Dedifferentiated amniotic fluid mesenchymal stem cell (primary cell): Measurements from ENCODE around the gene ASB13.
"Not testable (repeated sequence)": the region's sequence is repeated elsewhere in the genome, so short reads cannot be mapped to it uniquely, and the experiment has no call there.

ENCODE experiments used
- DNase-seq: peaks from one replicate; pipeline ENCODE4 v3.0.0-alpha.2; 2016; ENCODE audit errors: extremely low spot score

Gene ASB13

DNA sequence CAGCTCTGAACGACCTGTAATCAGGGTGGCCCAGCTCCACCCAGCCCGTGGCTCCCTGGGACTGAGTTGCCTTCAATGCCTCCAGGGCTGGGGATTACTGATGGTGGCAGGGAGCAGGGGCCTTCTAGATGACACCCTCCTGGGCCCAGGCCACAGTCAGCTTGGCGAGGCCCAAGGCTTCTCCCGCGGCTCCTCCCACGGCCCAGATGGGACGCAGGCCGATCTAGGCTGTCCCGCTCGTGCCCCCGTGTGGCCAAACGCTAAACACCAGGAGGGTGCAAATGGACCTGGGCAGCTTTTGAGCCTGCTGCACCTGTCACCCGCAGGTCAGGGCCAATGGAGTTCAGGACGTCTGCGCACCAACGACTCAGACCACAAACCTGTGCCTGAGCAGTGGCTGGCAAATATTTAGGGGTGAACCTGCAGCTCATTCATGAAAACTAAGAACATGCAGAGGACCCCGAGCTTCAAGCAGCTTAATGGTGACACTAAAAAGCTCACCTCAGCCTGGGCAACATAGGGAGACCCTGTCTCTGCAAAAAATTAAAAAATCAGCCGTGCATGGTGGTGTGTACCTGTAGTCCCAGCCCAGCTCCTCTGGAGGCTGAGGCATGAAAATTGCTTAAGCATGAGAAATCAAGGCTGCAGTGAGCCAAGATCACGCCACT, 43.2 kb downstream of the ASB13 start:
- peak; percentile 88 for DNase-seq

DNA sequence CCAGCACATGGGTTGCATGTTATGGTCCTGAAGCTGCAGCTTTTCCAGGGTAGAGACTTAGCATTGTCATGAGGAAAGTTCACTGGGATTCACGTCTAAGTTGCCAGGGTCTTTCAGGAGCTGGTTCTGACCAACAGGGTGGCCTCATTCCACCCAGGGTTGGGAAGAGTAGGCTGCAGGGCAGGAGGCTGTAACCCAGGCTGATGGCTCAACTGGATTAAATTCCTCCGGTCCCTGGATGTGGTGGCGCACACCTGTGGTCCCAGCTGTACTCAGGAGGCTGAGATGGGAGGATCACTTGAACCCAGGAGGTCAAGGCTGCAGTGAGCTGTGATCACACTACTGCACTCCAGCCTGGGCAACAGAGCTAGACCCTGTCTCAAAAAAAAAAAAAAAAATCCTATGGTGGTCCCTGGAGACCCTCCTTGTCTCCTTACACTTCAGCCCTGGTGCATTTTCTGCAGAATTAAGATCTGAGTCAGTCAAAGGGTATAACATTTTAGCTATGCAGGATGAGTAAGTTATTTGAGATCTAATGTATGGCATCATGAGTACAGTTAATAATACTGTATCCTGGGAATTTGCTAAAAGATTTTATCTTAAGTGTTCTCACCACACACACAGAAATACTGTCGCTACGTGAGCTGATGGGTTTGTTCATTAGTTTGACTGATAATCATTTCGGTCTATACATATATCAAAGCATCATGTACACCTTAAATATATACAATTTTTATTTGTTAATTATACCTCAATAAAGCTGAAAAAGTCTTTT, 44.0 kb downstream of the ASB13 start:
- no peak for DNase-seq

DNA sequence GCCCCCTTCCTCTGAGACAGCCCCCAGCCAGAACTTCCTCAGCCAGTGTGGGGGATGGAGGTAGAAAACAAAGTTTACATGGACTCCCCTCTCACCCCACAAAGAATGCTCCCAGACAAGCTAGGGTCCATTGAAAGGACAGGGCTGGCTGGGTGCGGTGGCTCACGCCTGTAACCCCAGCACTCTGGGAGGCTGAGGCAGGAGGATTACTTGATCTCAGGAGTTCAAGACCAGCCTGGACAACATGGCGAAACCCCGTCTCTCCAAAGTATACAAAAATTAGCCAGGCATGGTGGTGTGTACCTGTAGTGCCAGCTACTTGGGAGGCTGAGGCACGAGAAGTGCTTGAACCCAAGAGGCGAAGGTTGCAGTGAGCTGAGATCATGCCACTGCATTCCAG, 45.0 kb downstream of the ASB13 start:
- not testable (repeated sequence) for DNase-seq

DNA sequence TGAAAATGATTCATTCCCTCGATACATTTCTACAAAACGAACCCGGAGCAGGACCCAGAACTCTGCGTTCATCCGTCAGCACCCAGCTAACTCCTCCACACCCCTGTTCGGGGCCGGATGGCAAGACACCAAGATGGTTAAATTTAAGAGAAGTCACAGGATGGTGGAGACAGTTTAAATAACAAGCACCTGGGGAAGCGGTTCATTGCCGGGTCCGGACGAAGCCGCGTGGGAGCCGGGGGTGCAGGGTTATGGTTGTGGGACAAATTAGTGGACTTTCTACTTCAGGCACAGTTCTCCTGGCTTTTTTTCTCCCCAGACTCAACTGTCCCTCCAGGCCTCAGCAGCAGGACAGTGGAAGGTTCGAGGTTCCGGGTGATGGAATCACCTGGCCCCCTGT, 45.4 kb downstream of the ASB13 start:
- DNase-seq, result no peak

DNA sequence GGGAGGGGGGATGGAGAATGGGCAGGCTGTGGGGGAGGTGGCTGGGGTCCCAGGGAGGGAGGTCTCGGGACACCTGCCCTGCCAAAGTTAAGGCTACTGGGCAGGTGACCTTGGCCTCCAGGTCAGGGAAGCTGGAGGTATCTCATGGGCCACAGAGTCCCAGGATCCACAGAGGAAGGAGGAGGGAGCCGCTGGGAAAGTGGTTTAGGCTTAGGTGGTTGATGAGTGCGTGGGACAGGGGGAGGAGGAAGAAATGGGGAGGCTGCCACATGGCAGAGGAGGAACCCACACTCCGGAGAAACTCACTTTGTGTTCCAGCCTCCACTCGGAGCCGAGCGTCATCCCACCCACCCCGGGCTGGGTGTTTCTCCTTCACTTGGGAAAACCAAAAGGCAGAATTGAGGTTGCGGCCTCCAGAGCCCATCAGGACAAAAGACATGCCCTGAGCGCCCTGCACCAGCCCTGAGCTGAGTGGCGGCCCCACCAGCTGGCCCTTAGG, 46.1 kb downstream of the ASB13 start:
- no peak for DNase-seq

DNA sequence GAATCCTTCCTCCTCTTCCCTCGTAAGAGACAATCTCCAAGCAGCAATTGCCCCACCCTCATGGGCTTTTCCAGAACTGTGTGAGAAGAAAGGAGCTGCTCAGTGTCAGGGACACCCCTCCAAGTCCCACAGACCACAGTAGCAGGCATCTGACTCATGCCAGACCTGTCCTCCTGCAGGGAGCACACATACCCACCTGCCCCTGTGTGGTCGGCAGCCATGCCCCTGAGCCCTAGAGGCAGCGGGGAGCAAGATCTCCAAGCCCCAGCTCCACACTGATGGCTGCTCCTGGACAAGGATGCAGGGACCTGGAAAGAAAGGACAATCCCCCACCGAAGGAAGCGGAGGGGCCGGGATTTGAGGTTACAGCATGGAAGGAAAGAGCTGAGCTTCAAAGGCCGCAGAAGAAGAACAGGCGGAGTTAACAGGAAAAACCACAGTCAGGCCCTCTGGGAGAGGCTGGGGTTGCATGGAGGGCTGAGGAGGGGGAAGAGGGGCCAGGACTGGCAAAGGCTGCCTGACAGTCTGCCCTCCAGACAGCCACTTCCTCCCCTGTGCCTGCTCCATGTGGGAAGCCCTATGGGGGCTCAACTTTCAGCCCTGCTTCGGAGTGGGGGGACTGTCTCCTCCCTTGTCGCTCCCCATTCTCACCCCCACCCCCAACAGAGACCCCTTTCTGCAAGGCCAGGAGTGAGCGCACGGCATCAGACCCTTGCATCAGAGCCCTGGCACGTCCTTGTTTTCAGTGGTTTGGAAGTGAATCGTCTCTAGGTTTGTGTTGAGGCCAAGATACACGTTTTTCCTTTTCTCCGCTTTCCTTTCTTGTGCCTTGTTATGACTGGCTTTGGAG, 46.8 kb downstream of the ASB13 start:
- no peak for DNase-seq

DNA sequence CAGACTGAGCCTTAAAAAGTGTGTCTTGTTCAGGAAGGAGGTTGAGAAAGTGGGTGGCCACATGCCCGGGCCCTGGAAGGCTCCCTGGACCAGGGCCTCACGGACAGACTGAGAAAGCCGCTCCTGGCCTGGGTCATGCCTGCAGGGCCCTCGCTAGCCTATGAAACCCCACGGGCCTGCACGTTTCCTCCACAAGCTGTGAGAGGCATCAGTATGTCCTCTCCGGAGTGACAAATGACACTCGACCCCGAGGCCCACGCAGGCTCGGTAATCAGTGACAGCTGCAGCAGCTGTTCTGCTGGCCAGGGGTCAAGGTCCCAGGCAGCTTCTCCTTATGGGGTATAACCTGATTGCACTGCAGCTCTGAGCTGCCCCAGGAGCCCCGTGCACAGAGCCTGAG, 47.6 kb downstream of the ASB13 start:
- no peak for DNase-seq

DNA sequence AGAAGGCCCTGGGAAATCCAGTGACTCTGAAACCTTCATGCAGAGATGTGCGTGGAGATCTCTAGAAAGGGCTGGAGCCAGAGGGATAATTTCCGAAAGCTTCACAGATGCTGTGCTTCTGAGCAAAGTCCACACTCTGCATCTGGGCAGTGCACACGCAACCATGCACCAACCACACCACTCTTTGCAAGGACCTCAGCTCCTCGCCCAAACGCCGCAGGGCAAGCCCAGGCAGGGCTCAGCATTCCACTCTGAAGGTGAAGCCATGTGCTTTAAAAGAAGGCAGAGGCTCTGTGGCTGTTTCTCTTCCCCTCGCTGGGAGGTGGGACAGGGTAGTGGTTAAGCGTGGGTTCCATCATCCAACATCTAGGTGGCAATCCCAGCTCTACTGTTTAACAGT, 48.4 kb downstream of the ASB13 start:
- no peak for DNase-seq

DNA sequence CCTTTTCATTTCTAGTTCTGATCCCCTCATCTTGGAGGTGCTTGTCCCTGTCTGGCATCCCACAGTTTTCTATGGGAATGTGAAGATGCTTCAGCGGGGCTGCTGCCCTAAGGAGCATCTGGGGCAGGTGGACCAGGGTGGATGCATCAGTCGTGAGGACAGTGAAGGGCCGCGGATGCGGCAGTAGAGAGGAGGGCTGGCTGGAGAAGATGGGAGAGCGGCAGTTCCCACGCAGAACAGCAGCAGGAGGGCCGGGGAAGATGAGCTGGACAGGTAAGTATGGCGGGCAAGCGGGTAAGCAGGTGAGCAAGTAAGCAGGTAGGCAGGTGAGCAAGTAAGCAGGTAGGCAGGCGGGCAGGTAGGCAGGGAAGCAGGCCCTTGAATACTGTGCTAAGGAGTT, 48.9 kb downstream of the ASB13 start:
- DNase-seq, result no peak

DNA sequence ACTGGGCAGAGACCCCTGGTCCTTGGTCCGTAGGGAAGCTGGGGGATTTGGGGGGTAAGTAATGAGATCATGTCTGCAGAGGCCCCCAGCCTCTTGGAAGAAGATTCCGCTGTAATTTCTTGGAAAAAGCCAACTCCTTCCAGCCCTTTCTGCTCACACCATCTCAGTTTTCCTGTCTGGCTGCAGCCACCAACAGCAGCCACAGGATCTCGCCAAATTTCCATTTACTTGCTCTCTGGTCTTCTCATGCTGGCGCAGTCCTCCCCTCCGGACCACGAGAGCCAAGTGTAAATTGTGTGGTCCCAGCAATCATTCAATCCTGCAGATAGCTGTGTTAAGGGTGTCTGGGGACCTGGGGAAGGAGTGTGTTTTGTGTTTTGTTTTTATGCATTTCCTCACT, 49.6 kb downstream of the ASB13 start:
- DNase-seq, result no peak

DNA sequence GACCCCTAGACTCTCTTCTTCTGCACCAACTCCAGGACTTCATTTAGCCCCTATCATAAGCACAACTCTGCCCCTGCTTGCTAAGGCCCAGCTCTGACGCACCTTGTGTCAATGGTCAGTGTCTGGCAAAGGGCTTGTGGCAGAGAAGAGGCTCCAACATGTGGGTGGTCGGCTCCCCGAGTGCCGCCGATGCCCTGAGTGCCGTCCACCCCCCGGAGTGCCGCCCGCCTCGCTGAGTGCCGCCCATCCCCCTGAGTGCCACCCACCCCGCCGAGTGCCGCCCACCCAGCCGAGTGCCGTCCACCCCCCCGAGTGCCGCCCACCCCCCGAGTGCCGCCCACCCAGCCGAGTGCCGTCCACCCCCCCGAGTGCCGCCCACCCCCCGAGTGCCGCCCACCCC, 50.3 kb downstream of the ASB13 start:
- DNase-seq, result no peak

DNA sequence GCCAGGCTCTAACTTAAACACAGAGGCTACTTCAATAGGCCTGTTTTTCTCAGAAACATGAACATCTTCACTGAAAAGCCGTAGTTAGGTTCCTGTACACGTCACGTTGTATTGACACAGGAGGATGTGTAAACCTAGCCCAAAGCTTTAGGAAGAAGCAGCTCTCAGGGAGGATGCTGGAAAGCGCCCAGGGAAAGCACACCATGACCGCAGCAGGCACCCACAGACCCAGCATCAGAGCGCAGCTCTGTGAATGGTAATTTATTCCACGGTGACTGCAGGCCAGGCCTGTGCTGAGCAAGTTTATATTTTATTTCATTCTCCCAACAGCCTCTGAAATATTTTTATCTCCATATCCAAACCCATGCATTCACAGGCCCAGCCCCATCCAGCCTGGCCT, 51.1 kb downstream of the ASB13 start:
- DNase-seq, result no peak

DNA sequence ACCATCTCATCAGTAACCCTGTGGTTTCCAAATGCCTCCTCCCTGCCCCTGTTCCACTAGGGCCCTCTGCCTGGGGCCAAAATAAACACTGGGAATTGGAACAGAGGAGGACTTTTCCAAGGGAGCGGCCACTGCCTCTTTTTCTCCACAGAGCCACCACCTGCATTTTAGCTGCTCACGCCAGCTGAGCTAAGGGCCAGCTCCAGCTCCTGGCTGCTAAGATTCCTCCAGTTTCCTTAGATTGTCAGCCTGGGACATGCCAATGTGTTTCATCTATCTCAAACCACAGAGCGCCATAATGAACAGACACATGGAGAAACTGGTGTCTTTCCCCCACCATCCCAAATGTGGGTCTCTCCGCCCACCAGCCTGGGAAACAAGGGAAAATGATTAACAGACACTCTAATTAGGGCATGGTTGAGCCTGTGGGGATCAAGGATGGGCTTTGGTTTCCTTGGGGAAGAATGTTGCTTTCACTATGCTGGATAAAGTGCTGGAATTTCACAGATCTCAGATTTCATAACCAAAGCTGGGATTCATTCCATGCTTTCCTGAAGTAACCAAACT, 52.2 kb downstream of the ASB13 start:
- DNase-seq, result peak; percentile 56

DNA sequence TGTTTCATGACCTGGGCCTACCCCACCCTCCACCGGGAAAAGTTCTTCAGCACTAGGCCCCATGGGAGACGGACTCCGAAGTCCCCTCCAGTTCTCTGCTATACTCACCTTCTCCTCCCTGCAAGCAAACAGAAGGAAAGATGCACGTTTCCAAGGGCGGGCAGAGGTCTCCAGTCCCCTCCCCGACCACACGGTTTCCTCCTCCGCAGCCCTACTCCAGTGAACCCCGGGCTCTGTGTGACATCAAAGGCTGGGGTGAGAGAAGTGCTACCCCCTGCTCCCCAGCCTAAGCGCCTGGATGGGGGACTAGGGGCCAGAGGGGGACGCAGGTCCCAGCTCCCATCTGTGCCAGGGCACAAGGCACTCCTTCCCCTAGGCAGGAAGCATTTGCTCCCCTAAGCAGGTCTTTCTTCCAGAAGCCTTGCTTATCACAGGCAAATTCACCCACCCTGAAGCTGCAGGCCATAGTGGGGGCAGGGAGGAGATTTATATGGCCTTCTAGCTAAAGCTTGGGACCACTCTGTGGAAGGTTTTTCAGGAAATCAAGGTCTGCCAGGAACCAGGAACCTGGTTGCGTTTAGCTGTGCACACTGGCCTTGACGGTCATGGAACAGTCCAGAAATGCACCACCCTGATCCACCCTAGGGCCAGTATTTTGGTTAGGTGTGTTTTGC, 52.8 kb downstream of the ASB13 start:
- no peak for DNase-seq

DNA sequence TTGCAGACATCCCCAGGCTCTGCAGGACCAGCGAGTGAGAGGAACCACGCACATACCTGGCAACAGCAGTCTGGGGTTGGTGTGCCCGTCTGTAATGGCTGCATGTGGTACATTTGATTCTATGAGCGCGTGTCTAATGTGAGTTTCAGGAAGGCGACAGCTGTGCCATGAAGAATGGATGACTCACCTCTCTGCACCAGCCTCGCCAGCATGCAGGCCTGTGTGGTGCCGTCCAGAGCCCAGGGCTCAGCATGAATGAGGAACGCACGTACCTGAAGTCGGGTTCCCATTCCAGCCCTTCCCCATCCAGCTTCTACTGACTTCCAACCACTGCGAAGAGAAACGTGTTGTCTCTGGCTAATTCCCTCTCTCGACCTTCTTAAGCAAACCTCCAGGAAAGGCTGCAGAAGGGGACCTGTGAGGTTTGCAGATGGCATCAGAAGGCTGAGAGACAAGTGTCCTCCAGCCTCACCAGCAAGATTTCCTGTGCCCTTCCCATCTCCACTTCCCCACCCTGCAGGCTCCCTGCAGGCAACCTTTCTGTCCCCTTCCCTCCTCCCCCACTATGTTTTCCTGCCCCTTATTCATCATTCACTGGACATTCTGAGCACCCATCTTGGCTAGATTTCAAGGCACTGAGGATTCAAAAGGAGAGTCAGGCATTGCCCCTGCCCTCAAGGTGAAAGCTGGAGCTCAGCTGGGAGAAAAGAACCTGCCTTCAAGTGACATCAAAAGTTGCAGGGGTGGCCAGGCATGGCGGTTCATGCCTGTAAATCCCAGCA, 54.3 kb downstream of the ASB13 start:
- DNase-seq, result no peak

DNA sequence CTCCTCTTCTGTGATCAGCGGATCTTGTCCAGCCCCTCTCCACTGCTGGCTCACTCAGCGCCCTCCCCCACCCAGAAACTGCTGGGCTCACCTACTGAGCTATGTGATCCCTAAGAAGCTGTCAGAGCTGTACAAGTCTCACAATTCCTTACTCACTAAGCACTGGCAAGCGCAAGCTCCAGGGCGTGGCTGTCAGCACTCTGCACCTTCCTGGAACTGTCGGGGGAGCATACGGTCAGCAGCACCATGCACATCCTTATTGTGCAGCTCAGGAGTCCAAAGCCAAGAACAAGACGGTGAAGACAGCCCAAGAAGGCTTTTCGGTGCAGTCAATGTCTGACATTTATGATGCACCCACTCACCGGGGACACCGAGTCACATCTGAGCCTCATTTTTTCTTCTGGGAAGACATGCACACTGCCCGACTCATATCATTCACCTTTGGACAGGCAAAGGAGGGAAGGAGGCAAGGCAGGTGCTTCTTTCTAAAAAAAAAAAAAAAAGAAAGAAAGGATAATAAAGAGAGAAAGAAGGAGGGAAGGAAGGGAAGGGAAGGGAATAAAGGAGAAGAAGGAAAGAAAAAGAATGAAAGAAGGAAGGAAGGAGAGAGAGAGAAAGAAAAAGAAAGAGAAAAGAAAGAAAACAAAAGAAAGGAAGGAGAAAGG, 56.3 kb downstream of the ASB13 start:
- no peak for DNase-seq

DNA sequence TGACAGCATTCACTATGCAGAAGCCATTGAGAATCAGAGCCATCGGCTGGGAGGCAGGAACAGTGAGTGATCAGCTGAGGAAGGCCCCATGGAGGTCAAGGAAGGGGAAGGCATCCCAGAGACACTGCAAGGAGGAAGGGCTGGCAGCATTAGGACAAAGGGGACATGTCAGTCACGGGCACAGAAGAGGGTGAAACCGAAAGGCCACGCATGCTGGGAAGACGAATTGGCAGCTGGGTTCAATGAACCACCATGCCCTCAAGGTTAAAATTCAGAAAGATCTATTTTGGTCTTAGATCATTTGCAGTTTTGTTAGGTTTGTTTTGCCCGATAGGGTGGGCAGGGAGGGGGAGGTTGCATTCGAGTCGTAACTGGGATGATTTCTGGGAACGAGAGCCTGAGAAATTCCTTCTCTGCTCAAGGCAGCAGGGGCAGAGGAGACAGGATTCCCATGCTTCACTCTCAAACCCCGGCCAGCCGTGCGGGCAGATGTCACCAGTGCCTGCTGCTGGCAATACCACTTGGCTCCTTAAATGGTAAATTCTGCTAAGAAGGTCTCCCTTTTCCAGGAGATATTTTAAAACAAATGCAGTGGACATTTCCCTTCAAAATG, 57.7 kb downstream of the ASB13 start:
- DNase-seq, result no peak

DNA sequence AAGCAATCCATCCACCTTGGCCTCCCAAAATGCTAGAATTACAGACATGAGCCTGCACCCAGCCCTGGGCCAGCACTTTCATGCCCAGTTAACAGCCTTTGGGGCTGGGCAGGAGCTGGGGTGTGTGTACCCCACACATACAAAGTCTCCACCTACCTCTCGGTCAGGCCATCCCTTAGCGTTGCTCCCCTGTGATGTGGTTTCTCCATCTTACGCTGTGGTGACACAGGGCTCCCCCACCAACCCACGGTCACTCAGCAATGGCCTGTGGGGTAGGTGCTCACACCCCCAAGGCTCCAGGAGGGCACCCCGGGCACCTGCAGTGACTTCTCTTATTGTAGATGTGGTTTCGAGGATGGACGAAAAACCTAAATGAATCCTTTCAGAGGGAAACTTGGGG, 58.8 kb downstream of the ASB13 start:
- DNase-seq, result no peak

DNA sequence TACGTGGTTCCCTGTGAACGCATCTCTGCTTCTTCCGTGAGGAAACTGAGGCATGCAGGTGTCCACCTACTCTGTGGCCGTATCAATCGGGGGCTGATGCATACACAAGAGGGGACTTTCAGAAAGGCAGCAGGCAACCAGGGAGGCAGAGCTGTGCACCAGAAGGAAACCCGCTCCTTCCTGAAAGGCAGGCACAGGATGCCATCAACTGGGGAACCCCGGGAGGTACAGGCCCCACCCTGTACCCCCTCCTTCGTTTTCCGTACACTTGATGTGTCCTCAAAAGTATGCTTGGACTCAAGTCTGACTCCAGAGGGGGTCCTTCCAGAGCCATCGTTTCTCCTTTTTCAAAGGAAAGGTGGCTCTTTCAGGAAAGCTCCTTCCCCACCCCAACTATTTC, 59.5 kb downstream of the ASB13 start:
- no peak for DNase-seq

DNA sequence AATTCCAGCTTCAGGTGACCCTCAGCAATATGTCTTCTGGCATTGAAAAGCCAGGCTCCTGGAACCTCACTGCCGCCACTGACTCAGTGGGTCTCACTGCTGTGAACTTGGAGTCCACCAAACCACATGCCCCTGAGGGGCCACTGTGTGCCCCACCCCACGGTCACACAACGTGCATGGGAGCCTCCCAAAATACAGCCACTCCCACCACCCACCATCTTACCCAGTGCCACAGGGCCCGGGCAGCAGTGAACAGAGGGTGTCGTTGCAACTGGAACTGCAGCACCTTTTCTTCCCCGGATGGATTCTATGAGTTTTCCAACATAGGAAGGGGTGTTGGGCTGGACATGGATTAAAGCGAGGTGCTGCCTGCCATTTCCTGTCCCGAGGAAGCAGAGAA, 60.1 kb downstream of the ASB13 start:
- DNase-seq, result no peak
